CD1c-positive myeloid dendritic cell (primary cell): ENCODE data around the gene CCDC169.

Experiments used
- DNase-seq: peaks from one replicate; pipeline ENCODE4 v3.0.0-alpha.2; 2016; ENCODE audit errors: extremely low spot score

Gene CCDC169

DNA sequence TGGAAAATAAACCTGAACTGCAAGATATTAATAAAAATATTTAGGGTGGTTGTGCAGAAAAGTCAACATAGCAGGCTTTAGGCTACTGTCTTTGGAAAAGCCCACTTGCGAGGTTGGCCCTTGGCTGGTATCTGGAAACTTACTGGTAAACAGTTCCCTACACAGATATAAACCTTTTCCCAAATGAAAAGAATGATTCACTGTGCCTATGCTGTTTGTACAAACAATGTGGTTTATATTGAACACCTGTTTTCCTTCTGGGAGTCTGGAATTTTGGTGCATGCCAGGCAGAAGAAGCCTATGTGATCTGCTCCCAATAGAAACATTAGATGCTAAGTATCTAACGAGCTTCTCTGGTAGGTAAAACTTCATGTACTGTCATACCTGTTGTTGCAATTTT lies 53.5 kb downstream of the CCDC169 start:
- no peak for DNase-seq

- no peak for DNase-seq
Measured at GRCh38 chr13:36242761-36243160, 54.9 kb downstream of the CCDC169 start.

- no peak for DNase-seq
Measured at GRCh38 chr13:36231236-36231635, 66.4 kb downstream of the CCDC169 start.

- no peak for DNase-seq
Measured at GRCh38 chr13:36224730-36225129, 72.9 kb downstream of the CCDC169 start.

- no peak for DNase-seq
Measured at GRCh38 chr13:36219883-36220282, 77.7 kb downstream of the CCDC169 start.

GRCh38 chr13:36217456-36217855 lies 80.2 kb downstream of the CCDC169 start:
- DNase-seq = no peak

- no peak for DNase-seq
Measured at GRCh38 chr13:36214163-36214921, 83.3 kb downstream of the CCDC169 start, which contains the start of gene SOHLH2. TSS of gene SOHLH2 (minus strand) at chr13:36214556. CDS start at chr13:36214526, 30 bp downstream.

DNA sequence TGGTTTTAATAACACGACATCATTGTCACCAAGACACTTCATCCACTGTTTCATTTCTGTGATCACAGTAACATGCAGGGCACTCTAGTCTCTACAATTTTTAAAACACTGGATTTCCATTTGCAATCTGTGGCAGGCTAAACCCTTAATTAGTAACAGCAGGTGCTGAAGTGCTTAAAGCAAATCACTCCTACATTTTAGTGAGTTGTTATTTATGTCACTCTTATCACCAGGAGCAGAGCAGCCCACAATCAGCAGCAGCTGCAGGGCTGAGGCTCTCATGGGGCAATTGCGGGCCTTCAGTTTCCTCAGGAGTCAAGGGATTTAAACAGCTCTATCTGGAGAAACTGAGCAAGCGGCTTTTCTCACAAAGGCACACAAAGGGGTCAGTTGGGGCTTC lies 84.8 kb downstream of the CCDC169 start:
- no peak for DNase-seq

GRCh38 chr13:36211567-36211966 lies 86.0 kb downstream of the CCDC169 start:
- no peak for DNase-seq

DNA sequence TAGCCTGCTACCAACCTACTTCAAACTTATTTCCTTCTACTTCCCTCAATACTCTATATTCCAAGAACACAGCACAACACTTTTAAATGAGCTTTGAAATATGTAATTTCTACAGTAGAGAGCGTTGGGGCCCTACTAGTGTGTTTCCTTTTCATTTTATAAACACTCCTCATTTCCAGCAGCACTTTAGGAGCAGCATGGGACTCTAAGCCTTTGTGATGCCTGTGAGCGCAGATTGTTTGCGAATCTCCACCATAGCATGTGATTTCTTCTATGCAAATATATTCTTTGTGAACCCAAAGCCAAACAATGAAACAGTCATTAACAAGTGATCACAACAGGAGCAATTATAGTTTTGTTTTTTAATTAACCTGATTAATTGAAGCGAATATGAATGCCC lies 86.9 kb downstream of the CCDC169 start:
- DNase-seq = no peak

GRCh38 chr13:36207672-36208071 lies 89.9 kb downstream of the CCDC169 start:
- DNase-seq = no peak

GRCh38 chr13:36193151-36193855 lies 104.3 kb downstream of the CCDC169 start:
- DNase-seq = no peak

DNA sequence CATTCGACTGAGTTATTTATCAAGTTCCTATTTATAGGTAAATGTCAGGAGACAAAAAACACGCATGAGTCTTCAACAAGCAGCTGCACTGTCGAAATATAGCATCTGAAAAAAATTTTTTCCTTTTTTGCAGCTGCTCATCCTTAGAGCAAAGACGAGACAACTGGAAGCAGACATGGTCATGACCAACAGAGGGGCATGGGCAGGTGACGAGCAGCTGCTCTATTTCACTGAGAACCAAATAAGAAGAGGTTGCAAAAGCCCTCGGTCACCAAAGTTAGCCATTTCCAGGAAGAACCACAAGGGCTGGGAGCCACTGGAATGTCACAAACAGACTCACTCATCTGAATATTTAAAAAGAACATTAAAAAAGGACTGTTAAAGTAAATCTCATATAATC lies 105.4 kb downstream of the CCDC169 start:
- DNase-seq = no peak

GRCh38 chr13:36190771-36191170 lies 106.8 kb downstream of the CCDC169 start:
- no peak for DNase-seq

GRCh38 chr13:36188441-36188840 lies 109.2 kb downstream of the CCDC169 start:
- DNase-seq = no peak

- DNase-seq = no peak
Measured at GRCh38 chr13:36183901-36184300, 113.7 kb downstream of the CCDC169 start.
